ENCODE results near the gene DPM3. TPM values are rescaled to one million over a fixed set of nuclear protein-coding genes. Genes with fewer than 3 reads are reported as not detected.

The DPM3 gene
- total and polyA plus RNA-seq, 2 of the 13 experiments (the other 11 are each of a cell fraction or from before 2014, with no cell fraction given), result 23.2 to 53.4 TPM

DNA sequence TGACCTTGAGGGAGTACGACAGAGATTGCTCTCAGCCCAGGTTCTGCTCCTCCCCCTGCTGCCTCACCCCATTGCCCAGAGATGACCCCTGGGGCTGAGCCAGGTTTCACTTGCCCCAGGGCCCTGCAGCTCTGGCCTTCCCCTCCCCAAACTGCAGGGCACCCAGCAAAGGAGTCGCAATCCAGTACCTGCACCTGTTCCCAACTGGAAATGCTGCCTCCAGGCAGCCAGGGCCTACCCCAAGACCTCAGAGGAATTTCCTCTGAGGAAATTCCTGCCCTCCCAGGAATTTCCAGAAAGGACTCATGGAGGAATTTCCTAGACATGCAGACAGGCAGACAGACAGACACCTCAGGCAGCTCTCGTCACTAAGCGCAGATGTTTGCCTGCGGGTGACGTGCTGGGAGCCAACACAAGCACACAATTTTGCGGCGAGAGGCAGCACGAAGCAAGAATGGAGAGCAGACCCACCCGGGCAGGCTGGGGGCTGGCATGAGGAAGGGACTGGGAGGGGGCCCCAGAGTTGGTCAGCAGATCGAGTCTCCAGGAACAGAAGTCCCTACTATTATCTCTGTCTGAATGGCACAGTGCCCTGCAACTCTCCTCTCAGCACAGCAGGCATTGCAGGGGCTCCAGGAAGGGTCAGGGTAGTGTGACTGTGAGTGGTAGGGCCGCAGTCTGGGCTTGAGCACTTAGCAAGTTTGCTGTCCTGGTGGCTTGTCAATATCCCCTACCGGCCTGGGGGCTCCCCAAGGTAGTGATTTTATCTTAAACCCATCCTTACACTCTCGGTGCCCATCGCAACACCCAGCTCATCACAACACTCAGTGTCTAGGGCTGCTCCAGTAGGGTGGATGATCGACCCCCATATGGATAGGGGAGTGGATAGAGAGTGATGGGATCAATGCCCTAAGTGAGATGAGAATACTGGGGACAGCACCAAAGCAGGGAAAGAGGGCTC, 15.5 kb downstream of the DPM3 start (continued):
- no peak for TF ChIP-seq ZNF878 (CRISPR knock-in tag; IDR thresholded peaks at IDR 0.05)
- no peak for TF ChIP-seq ZNF703 (CRISPR knock-in tag; IDR thresholded peaks at IDR 0.05; ENCODE audit: borderline replicate concordance)
- peak; percentile 65; the same call in 1 of the 2 replicates for TF ChIP-seq ZFP82 (CRISPR knock-in tag; IDR thresholded peaks at IDR 0.05; ENCODE audit: borderline replicate concordance)
- TF ChIP-seq, protein P1, sequence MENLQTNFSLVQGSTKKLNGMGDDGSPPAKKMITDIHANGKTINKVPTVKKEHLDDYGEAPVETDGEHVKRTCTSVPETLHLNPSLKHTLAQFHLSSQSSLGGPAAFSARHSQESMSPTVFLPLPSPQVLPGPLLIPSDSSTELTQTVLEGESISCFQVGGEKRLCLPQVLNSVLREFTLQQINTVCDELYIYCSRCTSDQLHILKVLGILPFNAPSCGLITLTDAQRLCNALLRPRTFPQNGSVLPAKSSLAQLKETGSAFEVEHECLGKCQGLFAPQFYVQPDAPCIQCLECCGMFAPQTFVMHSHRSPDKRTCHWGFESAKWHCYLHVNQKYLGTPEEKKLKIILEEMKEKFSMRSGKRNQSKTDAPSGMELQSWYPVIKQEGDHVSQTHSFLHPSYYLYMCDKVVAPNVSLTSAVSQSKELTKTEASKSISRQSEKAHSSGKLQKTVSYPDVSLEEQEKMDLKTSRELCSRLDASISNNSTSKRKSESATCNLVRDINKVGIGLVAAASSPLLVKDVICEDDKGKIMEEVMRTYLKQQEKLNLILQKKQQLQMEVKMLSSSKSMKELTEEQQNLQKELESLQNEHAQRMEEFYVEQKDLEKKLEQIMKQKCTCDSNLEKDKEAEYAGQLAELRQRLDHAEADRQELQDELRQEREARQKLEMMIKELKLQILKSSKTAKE (CRISPR knock-in tag; IDR thresholded peaks at IDR 0.05; ENCODE audit: borderline replicate concordance), result 0 out of 2 replicates have a peak, but pooled peaks have one; percentile 17
- no peak for TF ChIP-seq HCFC1 (IDR thresholded peaks at IDR 0.05; ENCODE audit: low read depth, low read length)
- no peak for TF ChIP-seq TBX2 (CRISPR knock-in tag; IDR thresholded peaks at IDR 0.05; ENCODE audit: borderline replicate concordance)
- no peak for TF ChIP-seq JARID2 (CRISPR knock-in tag; IDR thresholded peaks at IDR 0.05; ENCODE audit: insufficient replicate concordance)
- no peak for TF ChIP-seq ZNF224 (CRISPR knock-in tag; IDR thresholded peaks at IDR 0.05)
- TF ChIP-seq KDM6A (CRISPR knock-in tag; IDR thresholded peaks at IDR 0.05; ENCODE audit: low read depth), result no peak
- TF ChIP-seq ZNF552 (CRISPR knock-in tag; IDR thresholded peaks at IDR 0.05; ENCODE audit: borderline replicate concordance), result no peak
- no peak for TF ChIP-seq FOXC1 (CRISPR knock-in tag; IDR thresholded peaks at IDR 0.05; ENCODE audit: borderline replicate concordance)
- no peak for TF ChIP-seq ZNF432 (CRISPR knock-in tag; IDR thresholded peaks at IDR 0.05; ENCODE audit: borderline replicate concordance)
- no peak for TF ChIP-seq SMYD3 (CRISPR knock-in tag; IDR thresholded peaks at IDR 0.05)
- TF ChIP-seq ZFP37 (CRISPR knock-in tag; IDR thresholded peaks at IDR 0.05; ENCODE audit: borderline replicate concordance), result no peak
- TF ChIP-seq ZNF382 (CRISPR knock-in tag; IDR thresholded peaks at IDR 0.05; ENCODE audit: borderline replicate concordance), result no peak
- no peak for TF ChIP-seq ZNF225 (CRISPR knock-in tag; IDR thresholded peaks at IDR 0.05)
- TF ChIP-seq, protein P2, sequence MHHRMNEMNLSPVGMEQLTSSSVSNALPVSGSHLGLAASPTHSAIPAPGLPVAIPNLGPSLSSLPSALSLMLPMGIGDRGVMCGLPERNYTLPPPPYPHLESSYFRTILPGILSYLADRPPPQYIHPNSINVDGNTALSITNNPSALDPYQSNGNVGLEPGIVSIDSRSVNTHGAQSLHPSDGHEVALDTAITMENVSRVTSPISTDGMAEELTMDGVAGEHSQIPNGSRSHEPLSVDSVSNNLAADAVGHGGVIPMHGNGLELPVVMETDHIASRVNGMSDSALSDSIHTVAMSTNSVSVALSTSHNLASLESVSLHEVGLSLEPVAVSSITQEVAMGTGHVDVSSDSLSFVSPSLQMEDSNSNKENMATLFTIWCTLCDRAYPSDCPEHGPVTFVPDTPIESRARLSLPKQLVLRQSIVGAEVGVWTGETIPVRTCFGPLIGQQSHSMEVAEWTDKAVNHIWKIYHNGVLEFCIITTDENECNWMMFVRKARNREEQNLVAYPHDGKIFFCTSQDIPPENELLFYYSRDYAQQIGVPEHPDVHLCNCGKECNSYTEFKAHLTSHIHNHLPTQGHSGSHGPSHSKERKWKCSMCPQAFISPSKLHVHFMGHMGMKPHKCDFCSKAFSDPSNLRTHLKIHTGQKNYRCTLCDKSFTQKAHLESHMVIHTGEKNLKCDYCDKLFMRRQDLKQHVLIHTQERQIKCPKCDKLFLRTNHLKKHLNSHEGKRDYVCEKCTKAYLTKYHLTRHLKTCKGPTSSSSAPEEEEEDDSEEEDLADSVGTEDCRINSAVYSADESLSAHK (CRISPR knock-in tag; IDR thresholded peaks at IDR 0.05; ENCODE audit: borderline replicate concordance), result no peak
- TF ChIP-seq, protein P3, sequence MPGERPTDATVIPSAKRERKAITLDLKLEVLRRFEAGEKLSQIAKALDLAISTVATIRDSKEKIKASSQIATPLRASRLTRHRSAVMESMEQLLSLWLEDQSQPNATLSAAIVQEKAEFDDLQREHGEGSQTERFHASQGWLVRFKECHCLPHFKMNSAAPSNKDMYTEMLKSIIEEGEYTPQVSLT (CRISPR knock-in tag; IDR thresholded peaks at IDR 0.05; ENCODE audit: borderline replicate concordance, low read depth), result no peak
- TF ChIP-seq, protein P4, sequence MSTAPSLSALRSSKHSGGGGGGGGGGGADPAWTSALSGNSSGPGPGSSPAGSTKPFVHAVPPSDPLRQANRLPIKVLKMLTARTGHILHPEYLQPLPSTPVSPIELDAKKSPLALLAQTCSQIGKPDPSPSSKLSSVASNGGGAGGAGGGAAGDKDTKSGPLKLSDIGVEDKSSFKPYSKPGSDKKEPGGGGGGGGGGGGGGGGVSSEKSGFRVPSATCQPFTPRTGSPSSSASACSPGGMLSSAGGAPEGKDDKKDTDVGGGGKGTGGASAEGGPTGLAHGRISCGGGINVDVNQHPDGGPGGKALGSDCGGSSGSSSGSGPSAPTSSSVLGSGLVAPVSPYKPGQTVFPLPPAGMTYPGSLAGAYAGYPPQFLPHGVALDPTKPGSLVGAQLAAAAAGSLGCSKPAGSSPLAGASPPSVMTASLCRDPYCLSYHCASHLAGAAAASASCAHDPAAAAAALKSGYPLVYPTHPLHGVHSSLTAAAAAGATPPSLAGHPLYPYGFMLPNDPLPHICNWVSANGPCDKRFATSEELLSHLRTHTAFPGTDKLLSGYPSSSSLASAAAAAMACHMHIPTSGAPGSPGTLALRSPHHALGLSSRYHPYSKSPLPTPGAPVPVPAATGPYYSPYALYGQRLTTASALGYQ (CRISPR knock-in tag; IDR thresholded peaks at IDR 0.05), result no peak
- TF ChIP-seq ZNF484 (CRISPR knock-in tag; IDR thresholded peaks at IDR 0.05; ENCODE audit: borderline replicate concordance, low read depth), result no peak
- TF ChIP-seq ZBTB20 (CRISPR knock-in tag; IDR thresholded peaks at IDR 0.05; ENCODE audit: borderline replicate concordance, low read depth), result no peak
- no peak for TF ChIP-seq ZNF251 (CRISPR knock-in tag; IDR thresholded peaks at IDR 0.05)
